ENCODE measurements around the gene NEK7. TPM values are rescaled to one million over a fixed set of nuclear protein-coding genes. Genes with fewer than 3 reads are reported as not detected.

Gene NEK7
- polyA plus RNA-seq, 1 donor (not counting 4 experiments of a cell fraction or from before 2014, with no cell fraction given): 56.8 TPM

- DNase-seq (ENCODE audit: low read depth, low spot score): no peak
- no peak for TF ChIP-seq EZH2 (IDR thresholded peaks at IDR 0.05; ENCODE audit: low read length)
- TF ChIP-seq CTCF (optimal IDR thresholded peaks at IDR 0.05 in 1 of 3, IDR thresholded peaks at IDR 0.05 in 1 of 3, conservative IDR thresholded peaks at IDR 0.05 in 1 of 3; ENCODE audit: extremely low read depth in 1 of 3, insufficient read depth in 2 of 3, low read length in 3 of 3): no peak
- no peaks in the 10 kb centered on the region for H3K36me3 ChIP-seq (ENCODE audit: control insufficient read depth in 2 of 2, extremely low read depth in 1 of 2, insufficient read depth in 2 of 2, low read length in 2 of 2)
- dilution Hi-C loops (cut with MboI; ENCODE audit: extremely low pct_ligation_motif_present, low sequenced_read_pairs): no loop called here
- peak overlapping the region; percentile 91 for H3K27ac ChIP-seq (ENCODE audit: control insufficient read depth, insufficient read depth, low read length)
- peak overlapping the region; percentile 87 to 90 (median 88) for H3K4me3 ChIP-seq (ENCODE audit: control insufficient read depth in 2 of 3, extremely low read depth in 1 of 3, insufficient read depth in 2 of 3, low read depth in 1 of 3, low read length in 3 of 3)
- H4K20me1 ChIP-seq (ENCODE audit: control insufficient read depth, extremely low read depth, insufficient read depth, low read length): no peaks in the 10 kb centered on the region
- H3K4me2 ChIP-seq (ENCODE audit: control insufficient read depth, extremely low read depth, insufficient read depth, low read depth, low read length): peak overlapping the region; percentile 90
- H3K79me2 ChIP-seq (ENCODE audit: control insufficient read depth, insufficient read depth, low read length): peaks cover 47% of the 10 kb centered on the region
- peak overlapping the region; percentile 14 for H2AFZ ChIP-seq (ENCODE audit: control insufficient read depth, low read length)
- FAIRE-seq: peak; percentile 46
- no peaks in the 10 kb centered on the region for H3K27me3 ChIP-seq (ENCODE audit: control insufficient read depth, extremely low read depth, insufficient read depth, low read length)
- H3K9me1 ChIP-seq (ENCODE audit: control insufficient read depth, extremely low read depth, insufficient read depth, low read length): no peaks in the 10 kb centered on the region
- H3K9ac ChIP-seq (ENCODE audit: control insufficient read depth, extremely low read depth, insufficient read depth, low read length): peak overlapping the region; percentile 84
- H3K4me1 ChIP-seq (ENCODE audit: control insufficient read depth, extremely low read depth, insufficient read depth, low read length): peaks cover 15% of the 10 kb centered on the region
- H3K9me3 ChIP-seq (ENCODE audit: control insufficient read depth, low read depth, low read length): no peaks in the 10 kb centered on the region
Observed at GRCh38 chr1:198157241-198157846, 546 bp downstream of the NEK7 start.

GRCh38 chr1:198157847-198158725, 1.3 kb downstream of the NEK7 start:
- dilution Hi-C loops (cut with MboI; ENCODE audit: extremely low pct_ligation_motif_present, low sequenced_read_pairs): no loop called here
- Histone ChIP-seq H3K36me3 (ENCODE audit: control insufficient read depth in 2 of 2, extremely low read depth in 1 of 2, insufficient read depth in 2 of 2, low read length in 2 of 2) (no peaks in the 10 kb centered on the region), H3K27ac (ENCODE audit: control insufficient read depth, insufficient read depth, low read length) (peak overlapping the region; percentile 91), H3K27me3 (ENCODE audit: control insufficient read depth, extremely low read depth, insufficient read depth, low read length) (no peaks in the 10 kb centered on the region), H3K4me1 (ENCODE audit: control insufficient read depth, extremely low read depth, insufficient read depth, low read length) (peaks cover 17% of the 10 kb centered on the region), H4K20me1 (ENCODE audit: control insufficient read depth, extremely low read depth, insufficient read depth, low read length) (no peaks in the 10 kb centered on the region), H3K9me1 (ENCODE audit: control insufficient read depth, extremely low read depth, insufficient read depth, low read length) (no peaks in the 10 kb centered on the region), H3K4me3 (ENCODE audit: control insufficient read depth in 2 of 3, extremely low read depth in 1 of 3, insufficient read depth in 2 of 3, low read depth in 1 of 3, low read length in 3 of 3) (peak overlapping the region; percentile 87 to 90 (median 88)), H2AFZ (ENCODE audit: control insufficient read depth, low read length) (peak overlapping the region; percentile 6), H3K9ac (ENCODE audit: control insufficient read depth, extremely low read depth, insufficient read depth, low read length) (peak overlapping the region; percentile 84), H3K4me2 (ENCODE audit: control insufficient read depth, extremely low read depth, insufficient read depth, low read depth, low read length) (peak overlapping the region; percentile 90), H3K79me2 (ENCODE audit: control insufficient read depth, insufficient read depth, low read length) (peaks cover 55% of the 10 kb centered on the region), H3K9me3 (ENCODE audit: control insufficient read depth, low read depth, low read length) (no peaks in the 10 kb centered on the region)
- FAIRE-seq: no peak
- no peak for DNase-seq (ENCODE audit: low read depth, low spot score)
- TF ChIP-seq CTCF (optimal IDR thresholded peaks at IDR 0.05 in 1 of 3, IDR thresholded peaks at IDR 0.05 in 1 of 3, conservative IDR thresholded peaks at IDR 0.05 in 1 of 3; ENCODE audit: extremely low read depth in 1 of 3, insufficient read depth in 2 of 3, low read length in 3 of 3): no peak
- TF ChIP-seq EZH2 (IDR thresholded peaks at IDR 0.05; ENCODE audit: low read length): no peak

All from keratinocyte (primary cell).